Lower leg skin (tissue), 3 donors: ENCODE measurements around the gene ADAT1.
A peak's percentile ranks its signal among the peaks of the same experiment; 100 is the strongest.

Source experiments
- CTCF ChIP-seq, 3 donors: fragments of 450-650 bp; IDR thresholded peaks; one replicate each; pipeline ENCODE4 v1.5.1; 2016; ENCODE audit warnings: antibody characterized with exemption in 3 of 3, mild to moderate bottlenecking in 3 of 3, moderate library complexity in 2 of 3
- POLR2A ChIP-seq, 2 donors: fragments of 450-650 bp; IDR thresholded peaks; one replicate each; pipeline ENCODE4 v1.6.1; 2016 to 2017; ENCODE audit warnings: antibody characterized with exemption in 2 of 2, mild to moderate bottlenecking in 1 of 2, moderate library complexity in 1 of 2

GRCh38 chr16:75566040-75566757 is 56.9 kb downstream of the ADAT1 start, which contains the start of gene GABARAPL2:
- TF ChIP-seq CTCF (IDR thresholded peaks at IDR 0.05) (no peak), POLR2A (IDR thresholded peaks at IDR 0.05) (peak in 1 of 2 donors; percentile 14)
